GM23338 (cell line): ENCODE data around the gene INPP4A.

Source experiments
- CREB1 ChIP-seq: fragments of 250-450 bp; sonication (Bioruptor Pico); IDR thresholded peaks from 2 replicates; pipeline ENCODE4 v1.5.0; 2020; ENCODE audit warnings: low read depth, mild to moderate bottlenecking, moderate library complexity
- REST ChIP-seq: IDR thresholded peaks from one replicate; pipeline ENCODE4 v1.6.1; 2018; ENCODE audit warnings: antibody characterized with exemption; ENCODE audit not compliant: unreplicated experiment
- TF ChIP-seq, protein P1 (sequence below), 2 experiments: fragments of 200-600 bp in 1 of 2; sonication (generic) in 1 of 2; conservative IDR thresholded peaks; 2 replicates each; pipeline versions ENCODE4 v1.5.1 to v1.6.1; 2016 to 2017; ENCODE audit warnings: antibody characterized with exemption in 2 of 2, low read depth in 2 of 2, mild to moderate bottlenecking in 2 of 2, moderate library complexity in 1 of 2

DNA sequence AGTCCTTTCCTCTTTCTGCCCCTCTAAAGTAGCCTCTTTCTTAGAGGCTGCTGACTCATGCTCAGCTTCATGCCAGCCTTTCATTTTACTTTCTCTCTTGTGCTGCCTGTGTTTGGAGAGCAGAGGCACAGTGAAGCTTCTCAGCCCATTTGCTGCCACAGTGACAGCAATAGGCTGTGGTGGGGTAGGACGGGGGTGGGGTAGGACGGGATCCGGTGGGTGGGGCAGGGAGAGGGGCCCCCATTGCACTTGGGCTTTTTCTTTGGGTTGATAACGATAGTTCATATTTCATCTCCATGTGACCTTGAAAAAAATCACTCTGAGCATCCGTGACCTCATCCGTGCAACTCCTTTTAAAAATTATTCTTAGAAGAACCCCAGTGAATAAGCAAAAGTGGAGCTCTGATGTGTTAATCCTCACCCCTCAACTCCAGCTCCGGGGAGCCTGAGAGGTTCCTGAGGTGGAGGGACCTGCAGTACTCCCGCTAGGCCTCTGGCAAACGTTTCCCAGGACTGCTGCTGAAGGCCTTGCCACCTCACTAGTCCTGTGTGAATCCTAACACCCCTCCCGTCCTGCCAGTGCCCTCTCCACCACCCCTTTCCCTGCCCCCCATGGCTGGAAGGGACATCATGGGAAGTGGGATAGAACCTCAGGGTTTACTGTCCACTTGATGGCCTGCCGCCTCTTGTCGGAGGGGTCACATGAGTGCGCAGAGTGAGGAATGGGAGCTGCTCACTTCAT lies 70.8 kb downstream of the INPP4A start:
- TF ChIP-seq CREB1 (CRISPR knock-in tag) (no peak), REST (no peak)
- TF ChIP-seq, protein P1, sequence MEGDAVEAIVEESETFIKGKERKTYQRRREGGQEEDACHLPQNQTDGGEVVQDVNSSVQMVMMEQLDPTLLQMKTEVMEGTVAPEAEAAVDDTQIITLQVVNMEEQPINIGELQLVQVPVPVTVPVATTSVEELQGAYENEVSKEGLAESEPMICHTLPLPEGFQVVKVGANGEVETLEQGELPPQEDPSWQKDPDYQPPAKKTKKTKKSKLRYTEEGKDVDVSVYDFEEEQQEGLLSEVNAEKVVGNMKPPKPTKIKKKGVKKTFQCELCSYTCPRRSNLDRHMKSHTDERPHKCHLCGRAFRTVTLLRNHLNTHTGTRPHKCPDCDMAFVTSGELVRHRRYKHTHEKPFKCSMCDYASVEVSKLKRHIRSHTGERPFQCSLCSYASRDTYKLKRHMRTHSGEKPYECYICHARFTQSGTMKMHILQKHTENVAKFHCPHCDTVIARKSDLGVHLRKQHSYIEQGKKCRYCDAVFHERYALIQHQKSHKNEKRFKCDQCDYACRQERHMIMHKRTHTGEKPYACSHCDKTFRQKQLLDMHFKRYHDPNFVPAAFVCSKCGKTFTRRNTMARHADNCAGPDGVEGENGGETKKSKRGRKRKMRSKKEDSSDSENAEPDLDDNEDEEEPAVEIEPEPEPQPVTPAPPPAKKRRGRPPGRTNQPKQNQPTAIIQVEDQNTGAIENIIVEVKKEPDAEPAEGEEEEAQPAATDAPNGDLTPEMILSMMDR (conservative IDR thresholded peaks at IDR 0.05; ENCODE audit: low read depth in 2 of 2) = no peak
